H1 (cell line): ENCODE data around the gene EPN2. TPM values are rescaled to one million over a fixed set of nuclear protein-coding genes. Genes with fewer than 3 reads are reported as not detected.

Experiments used
- CTCF ChIA-PET: fragments of 300-600 bp; sonication (Branson Sonifier 250); formaldehyde crosslinking; loops from one replicate; lab custom pipeline; 2021; ENCODE audit not compliant: partially characterized antibody; lab: Charles Lee
- POLR2A ChIA-PET: fragments of 300-600 bp; sonication (Branson Sonifier 250); formaldehyde crosslinking; loops from one replicate; lab custom pipeline; 2021; ENCODE audit warnings: inconsistent platforms; ENCODE audit not compliant: partially characterized antibody; lab: Charles Lee
- DNase-seq, 2 experiments: peaks; one replicate each; pipeline versions ENCODE4 v3.0.0 to v3.0.0-alpha.2; 2010 to 2022; ENCODE audit warnings: low spot score in 2 of 2, low read depth in 1 of 2, mixed read lengths in 1 of 2
- FAIRE-seq: peaks from 2 replicates; lab custom pipeline; 2011; peaks lifted over from hg19 to GRCh38; lab: Jason Lieb, UNC
- H2AFZ ChIP-seq: 2 replicates; pipeline ENCODE4 v1.8.1; 2012; ENCODE audit warnings: low read length, inconsistent platforms
- H2AK5ac ChIP-seq: 2 replicates; pipeline ENCODE4 v1.6.1; 2013; ENCODE audit warnings: low read depth, low read length
- H2BK120ac ChIP-seq: replicated peaks from 2 replicates; pipeline ENCODE3; 2013; ENCODE audit warnings: low read depth, low read length, inconsistent platforms
- H2BK12ac ChIP-seq: 2 replicates; pipeline ENCODE4 v1.6.1; 2013; ENCODE audit warnings: low read depth, low read length
- H2BK15ac ChIP-seq: 2 replicates; pipeline ENCODE4 v1.6.1; 2013; ENCODE audit warnings: low read length
- H2BK20ac ChIP-seq: 2 replicates; pipeline ENCODE4 v1.6.1; 2013; ENCODE audit warnings: low read length
- H2BK5ac ChIP-seq: 2 replicates; pipeline ENCODE4 v1.6.1; 2013; ENCODE audit warnings: low read depth, low read length
- H3K14ac ChIP-seq: 2 replicates; pipeline ENCODE4 v1.6.1; 2013; ENCODE audit warnings: inconsistent platforms; ENCODE audit not compliant: insufficient read length
- H3K18ac ChIP-seq: 2 replicates; pipeline ENCODE4 v1.6.1; 2013; ENCODE audit warnings: low read length; ENCODE audit errors: extremely low read depth
- H3K23ac ChIP-seq: 2 replicates; pipeline ENCODE4 v1.6.1; 2013; ENCODE audit warnings: inconsistent platforms; ENCODE audit not compliant: insufficient read length
- H3K23me2 ChIP-seq: 2 replicates; pipeline ENCODE4 v1.6.1; 2013; ENCODE audit warnings: low read depth, low read length
- H3K27ac ChIP-seq: 2 replicates; pipeline ENCODE4 v1.6.1; 2011; ENCODE audit warnings: low read depth, low read length, inconsistent platforms
- H3K27me3 ChIP-seq, 4 experiments: replicated peaks in 1 of 4; 1 replicate in 1 of 4; 2 replicates in 3 of 4; pipeline versions ENCODE4 v1.6.1 to v1.8.1; 2011 to 2013; ENCODE audit warnings: low read length in 3 of 4, mild to moderate bottlenecking in 3 of 4, inconsistent platforms in 2 of 4, mixed read lengths in 2 of 4, moderate library complexity in 1 of 4; ENCODE audit not compliant: control insufficient read depth in 3 of 4, insufficient read depth in 3 of 4; ENCODE audit errors: extremely low read depth in 1 of 4
- H3K36me3 ChIP-seq, 4 experiments: 2 replicates each; pipeline versions ENCODE4 v1.6.1 to v1.8.1; 2011 to 2013; ENCODE audit warnings: mild to moderate bottlenecking in 4 of 4, low read length in 3 of 4, moderate library complexity in 2 of 4, control low read depth in 1 of 4, inconsistent platforms in 1 of 4; ENCODE audit not compliant: insufficient read depth in 4 of 4, control insufficient read depth in 2 of 4
- H3K4ac ChIP-seq: replicated peaks from 2 replicates; pipeline ENCODE3; 2013; ENCODE audit warnings: low read length, low read depth, mixed read lengths, inconsistent platforms; ENCODE audit not compliant: insufficient read length
- H3K4me1 ChIP-seq, 4 experiments: replicated peaks in 1 of 4; 1 replicate in 1 of 4; 2 replicates in 3 of 4; pipeline versions ENCODE4 v1.6.1 to v1.8.1; 2011 to 2013; ENCODE audit warnings: low read length in 3 of 4, inconsistent platforms in 2 of 4, mixed read lengths in 1 of 4; ENCODE audit not compliant: insufficient read depth in 4 of 4, control insufficient read depth in 3 of 4
- H3K4me2 ChIP-seq, 2 experiments: 2 replicates each; pipeline versions ENCODE4 v1.6.1 to v1.8.1; 2011 to 2013; ENCODE audit warnings: low read depth in 2 of 2, low read length in 2 of 2, control low read depth in 1 of 2, inconsistent platforms in 1 of 2, mild to moderate bottlenecking in 1 of 2; ENCODE audit not compliant: insufficient read depth in 1 of 2
- H3K4me3 ChIP-seq, 4 experiments: fragments of 200-600, 300-600 bp in 1 of 4; sonication (generic), shearing (Covaris generic), sonication (Bioruptor Twin) in 1 of 4; 2 replicates each; pipeline versions ENCODE4 v1.5.1 to v1.8.1; 2011 to 2016; ENCODE audit warnings: low read length in 4 of 4, low read depth in 3 of 4, control low read depth in 2 of 4, inconsistent platforms in 2 of 4, mild to moderate bottlenecking in 2 of 4, mixed read lengths in 1 of 4, moderate library complexity in 1 of 4; ENCODE audit not compliant: insufficient read depth in 2 of 4; ENCODE audit errors: extremely low read depth in 1 of 4
- H3K56ac ChIP-seq: replicated peaks from 2 replicates; pipeline ENCODE3; 2013; ENCODE audit warnings: low read depth, mild to moderate bottlenecking, mixed read lengths, low read length, inconsistent platforms; ENCODE audit not compliant: insufficient read length
- H3K79me1 ChIP-seq: 2 replicates; pipeline ENCODE4 v1.6.1; 2013; ENCODE audit warnings: low read depth, low read length, control low read depth
- H3K79me2 ChIP-seq, 2 experiments: 2 replicates each; pipeline versions ENCODE4 v1.6.1 to v1.8.1; 2012 to 2013; ENCODE audit warnings: low read length in 2 of 2, mild to moderate bottlenecking in 2 of 2, inconsistent platforms in 1 of 2; ENCODE audit not compliant: insufficient read depth in 2 of 2, control insufficient read depth in 1 of 2
- H3K9ac ChIP-seq, 4 experiments: replicated peaks in 1 of 4; 1 replicate in 1 of 4; 2 replicates in 3 of 4; pipeline versions ENCODE4 v1.6.1 to v1.8.1; 2011 to 2013; ENCODE audit warnings: low read depth in 3 of 4, low read length in 3 of 4, control low read depth in 2 of 4, mild to moderate bottlenecking in 2 of 4, moderate library complexity in 2 of 4, inconsistent platforms in 1 of 4; ENCODE audit errors: extremely low read depth in 1 of 4
- H3K9me3 ChIP-seq, 2 experiments: 2 replicates each; pipeline versions ENCODE4 v1.6.1 to v1.8.1; 2012 to 2013; ENCODE audit warnings: mild to moderate bottlenecking in 2 of 2, moderate library complexity in 2 of 2, control low read depth in 1 of 2, inconsistent platforms in 1 of 2, low read depth in 1 of 2, low read length in 1 of 2, mixed read lengths in 1 of 2; ENCODE audit not compliant: insufficient read depth in 2 of 2
- H4K20me1 ChIP-seq, 2 experiments: replicated peaks in 1 of 2; 2 replicates each; pipeline versions ENCODE3 to v1.8.1; 2011 to 2013; ENCODE audit warnings: inconsistent platforms in 2 of 2, low read length in 2 of 2, mild to moderate bottlenecking in 1 of 2; ENCODE audit not compliant: insufficient read depth in 2 of 2, control insufficient read depth in 1 of 2
- H4K5ac ChIP-seq: 2 replicates; pipeline ENCODE4 v1.6.1; 2013; ENCODE audit warnings: low read length, low read depth, mixed read lengths, inconsistent platforms; ENCODE audit not compliant: insufficient read length
- H4K8ac ChIP-seq: 2 replicates; pipeline ENCODE4 v1.8.0; 2013; ENCODE audit warnings: mild to moderate bottlenecking, moderate library complexity, low read length, inconsistent platforms; ENCODE audit not compliant: insufficient read depth; ENCODE audit errors: extremely low read depth
- H4K91ac ChIP-seq: replicated peaks from 2 replicates; pipeline ENCODE3; 2013; ENCODE audit warnings: low read length, mixed read lengths, inconsistent platforms; ENCODE audit not compliant: insufficient read length
- CHD2 ChIP-seq: IDR thresholded peaks from 2 replicates; pipeline ENCODE4 v1.6.1; 2012; ENCODE audit warnings: low read length, improper control_type of control experiment
- EGR1 ChIP-seq: IDR thresholded peaks from 2 replicates; pipeline ENCODE4 v1.6.1; 2011; ENCODE audit warnings: low read depth, low read length, borderline replicate concordance
- MAX ChIP-seq: IDR thresholded peaks from 2 replicates; pipeline ENCODE4 v1.6.1; 2012; ENCODE audit warnings: inconsistent platforms
- SIN3A ChIP-seq, 2 experiments: IDR thresholded peaks in 1 of 2; conservative IDR thresholded peaks in 1 of 2; 2 replicates each; pipeline ENCODE4 v1.6.1; 2011 to 2012; ENCODE audit warnings: low read length in 2 of 2, improper control_type of control experiment in 1 of 2, low read depth in 1 of 2, mild to moderate bottlenecking in 1 of 2
- SIX5 ChIP-seq: IDR thresholded peaks from 2 replicates; pipeline ENCODE4 v1.6.1; 2011; ENCODE audit warnings: mild to moderate bottlenecking, low read depth, low read length
- SP1 ChIP-seq: IDR thresholded peaks from 2 replicates; pipeline ENCODE4 v1.6.1; 2011; ENCODE audit warnings: low read depth, low read length
- SP2 ChIP-seq: IDR thresholded peaks from 2 replicates; pipeline ENCODE4 v1.6.1; 2012; ENCODE audit warnings: mild to moderate bottlenecking, low read length, inconsistent platforms
- ZNF274 ChIP-seq: IDR thresholded peaks from 2 replicates; pipeline ENCODE4 v1.7.0; 2012; ENCODE audit warnings: low read length, borderline replicate concordance; ENCODE audit errors: extremely low read depth
- WGBS, 2 experiments: shearing (Covaris generic) in 1 of 2; methylation state at CpG; one replicate each; pipeline versions ENCODE4 v1.1.6 to v1.1.7; 2013 to 2015; ENCODE audit warnings: low lambda C conversion rate in 2 of 2, mixed read lengths in 2 of 2, inconsistent platforms in 1 of 2, low coverage in 1 of 2, missing lambda C conversion rate in 1 of 2; ENCODE audit not compliant: insufficient replicate concordance in 2 of 2, insufficient coverage in 1 of 2, insufficient read length in 1 of 2; ENCODE audit errors: extremely low coverage in 1 of 2, missing lambda C conversion rate in 1 of 2; 5-methylcytosine and 5-hydroxymethylcytosine counted together
- polyA plus RNA-seq, 7 experiments: library from polyadenylated mRNA; depleted of rRNA in 3 of 7; stranded (reverse) in 5 of 7; unstranded in 2 of 7; fragments of >200 nt in 5 of 7; fragments of 200-250 nt in 2 of 7; gene quantifications; 1 replicate in 5 of 7; 2 replicates in 1 of 7; 4 replicates in 1 of 7; pipeline versions ENCODE4 v1.2.1 to v1.2.3, GENCODE V29; 2011 to 2013; ENCODE audit warnings: missing spikeins in 2 of 7, mixed read lengths in 2 of 7
- total RNA-seq: library from RNA; stranded (reverse); fragmentation: NEBNext Ultra II Directional; extraction: Animal tissue kit (Norgen Biotek cat#: 25700); gene quantifications from 2 replicates; pipeline ENCODE4 v1.2.1, GENCODE V29; 2021

The EPN2 gene
- total and polyA plus RNA-seq, 2 of the 8 experiments (the other 6 are each of a cell fraction or from before 2014, with no cell fraction given): 28.7 to 55.8 TPM

- Histone ChIP-seq H2AFZ (no peak overlapping the region), H2BK120ac (no peak overlapping the region), H4K20me1 (peaks cover 9 to 16% of the 10 kb centered on the region in 2 experiments), H3K27me3 (no peaks in the 10 kb centered on the region), H3K14ac (no peak overlapping the region), H3K9me3 (no peaks in the 10 kb centered on the region), H2BK12ac (no peak overlapping the region), H3K27ac (no peak overlapping the region), H4K5ac (no peak overlapping the region), H2BK15ac (no peak overlapping the region), H3K56ac (no peak overlapping the region), H3K23ac (no peak overlapping the region), H3K79me2 (peaks cover 0 to 6% of the 10 kb centered on the region in 2 experiments; a peak in 2 of 4 replicates), H4K91ac (no peak overlapping the region), H3K36me3 (no peaks in the 10 kb centered on the region), H3K18ac (no peak overlapping the region), H2BK5ac (no peak overlapping the region; the same call in 1 of the 2 replicates), H3K79me1 (peaks cover 8% of the 10 kb centered on the region), H3K4ac (no peak overlapping the region), H4K8ac (peak overlapping the region; percentile 3; the same call in 1 of the 2 replicates), H3K4me2 (no peak overlapping the region), H3K23me2 (no peaks in the 10 kb centered on the region), H2AK5ac (no peak overlapping the region), H2BK20ac (no peak overlapping the region), H3K4me3 (no peak overlapping the region), H3K9ac (no peak overlapping the region), H3K4me1 (peaks cover 0 to 4% (median 0%) of the 10 kb centered on the region in 4 experiments; a peak in 3 of 7 replicates)
- CTCF ChIA-PET: interaction anchor here (0.5 to 1.8 kb wide), 2 partner anchors 19 to 126 kb away, joined by 4 to 5 read pairs; no protein-coding TSS in a partner anchor
- FAIRE-seq (no peak), DNase-seq (no peak)
- POLR2A ChIA-PET: interaction anchor here (1.0 kb wide), 1 partner anchor 11 kb away, joined by 4 read pairs; no protein-coding TSS in a partner anchor
- 91% methylated on average over 11 of the region's 11 CpGs; no CpG with 5 or more reads in 1 of the 2 experiments for WGBS, 2 experiments
- TF ChIP-seq SIX5 (no peak), MAX (no peak), SIN3A (conservative IDR thresholded peaks at IDR 0.05 in 1 of 2, IDR thresholded peaks at IDR 0.05 in 1 of 2; ENCODE audit: low read depth in 1 of 2, low read length in 2 of 2) (no peak), ZNF274 (no peak), SP2 (no peak), CHD2 (no peak), SP1 (no peak), EGR1 (no peak)
Observed at GRCh38 chr17:19296786-19297778, 59.9 kb downstream of the EPN2 start.
